ENCODE data around the gene MAMDC2.
A peak's percentile ranks its signal among the peaks of the same experiment; 100 is the strongest.

Gene MAMDC2

DNA sequence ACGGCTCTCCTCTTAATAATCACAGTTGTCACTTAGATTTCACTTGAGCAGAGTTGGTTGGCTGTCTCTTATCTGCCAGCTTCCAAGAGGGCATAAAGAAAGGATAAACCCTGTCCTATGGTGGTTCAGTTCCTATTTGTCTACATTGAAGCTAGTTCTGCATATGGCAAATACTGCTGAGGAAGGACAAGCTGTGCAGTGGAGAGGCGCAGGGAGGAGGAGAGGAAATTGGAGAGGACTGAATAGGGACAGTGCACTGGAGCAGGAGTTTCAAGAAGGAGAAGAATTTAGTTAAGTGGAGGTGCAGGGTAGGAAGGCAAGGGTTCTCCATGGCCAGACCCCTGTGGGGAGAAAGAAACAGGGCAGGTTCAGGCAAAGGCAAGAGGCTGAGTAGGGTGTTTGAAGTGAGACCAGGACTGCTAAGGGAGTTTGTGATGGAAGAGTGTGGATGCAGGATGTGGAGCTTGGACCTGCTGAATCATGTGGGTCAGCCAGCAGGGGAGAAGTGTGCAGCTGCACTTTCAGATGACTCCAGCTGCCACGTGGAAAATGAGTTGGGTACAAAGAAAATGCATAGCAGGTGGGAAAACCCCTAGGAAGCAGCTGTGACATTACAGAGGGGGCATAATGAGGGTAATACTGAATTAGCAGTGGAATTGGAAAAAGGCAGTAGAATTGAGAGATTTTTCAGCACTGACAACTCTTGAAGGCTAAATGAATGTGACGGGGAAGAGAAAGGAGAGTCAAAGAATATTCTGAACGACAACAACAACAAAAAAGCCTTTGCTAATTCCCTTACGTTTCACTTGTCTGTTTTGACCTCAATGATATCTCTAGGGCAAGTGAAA, 66.8 kb downstream of the MAMDC2 start:
- no peak for DNase-seq

- DNase-seq, result peak; percentile 59
These were observed 67.5 kb downstream of the MAMDC2 start for GRCh38 chr9:70111042-70111602.

DNA sequence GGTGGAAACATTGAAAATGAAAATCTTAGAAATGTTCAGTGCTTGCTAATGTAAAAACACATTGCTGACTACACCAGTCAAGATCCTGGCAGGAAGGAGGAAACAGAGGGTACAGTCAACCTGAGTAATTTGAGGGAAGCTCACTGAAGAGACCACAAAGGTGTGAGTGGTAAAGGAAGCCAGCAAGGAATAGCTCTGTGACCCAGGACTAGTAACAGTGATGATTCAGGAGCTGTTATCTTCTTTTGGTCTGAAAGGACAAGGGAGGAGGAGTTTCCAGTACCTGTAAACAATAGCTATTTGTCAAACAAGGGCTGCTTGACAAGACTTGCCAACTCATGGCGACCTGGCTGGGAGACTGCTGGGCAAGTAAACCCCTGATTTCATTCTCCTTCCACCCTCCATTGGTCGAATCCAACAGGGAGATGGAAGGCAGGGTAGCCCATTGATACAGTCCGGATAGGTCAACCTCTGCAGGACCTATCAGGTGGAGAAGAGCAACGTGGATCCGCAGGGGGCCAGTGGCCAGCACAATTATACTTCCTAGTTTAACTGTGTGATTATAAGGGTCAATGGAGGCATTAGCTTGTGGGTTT, 68.1 kb downstream of the MAMDC2 start:
- DNase-seq, result no peak

- no peak for DNase-seq
These were observed 69.3 kb downstream of the MAMDC2 start for GRCh38 chr9:70112981-70113380.

GRCh38 chr9:70113403-70114022, 69.9 kb downstream of the MAMDC2 start:
- DNase-seq, result no peak

GRCh38 chr9:70114898-70115297, 71.2 kb downstream of the MAMDC2 start:
- no peak for DNase-seq

DNA sequence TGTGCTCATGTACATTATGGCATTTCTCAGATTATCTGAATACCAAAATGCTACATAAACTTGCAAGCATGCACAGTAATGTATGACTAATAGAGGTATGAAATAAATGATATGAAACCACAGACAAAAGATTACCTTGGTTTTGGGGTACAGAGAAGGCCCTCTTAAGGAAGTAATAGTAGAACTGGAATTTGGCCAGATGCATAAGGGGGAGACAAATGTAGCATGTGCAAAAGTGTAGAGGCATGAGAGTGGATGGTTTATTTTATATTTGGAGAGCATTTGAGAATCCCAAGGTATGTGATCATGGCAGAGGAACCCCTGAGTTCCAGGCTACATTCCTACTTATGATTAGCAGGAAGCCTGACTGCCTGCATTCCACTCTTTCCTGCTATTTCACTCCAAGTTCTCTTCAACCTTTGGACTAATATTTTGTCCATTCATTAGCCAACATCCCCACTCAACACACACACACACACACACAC, 74.2 kb downstream of the MAMDC2 start:
- no peak for DNase-seq

GRCh38 chr9:70119786-70120185, 76.1 kb downstream of the MAMDC2 start:
- DNase-seq, result no peak

DNA sequence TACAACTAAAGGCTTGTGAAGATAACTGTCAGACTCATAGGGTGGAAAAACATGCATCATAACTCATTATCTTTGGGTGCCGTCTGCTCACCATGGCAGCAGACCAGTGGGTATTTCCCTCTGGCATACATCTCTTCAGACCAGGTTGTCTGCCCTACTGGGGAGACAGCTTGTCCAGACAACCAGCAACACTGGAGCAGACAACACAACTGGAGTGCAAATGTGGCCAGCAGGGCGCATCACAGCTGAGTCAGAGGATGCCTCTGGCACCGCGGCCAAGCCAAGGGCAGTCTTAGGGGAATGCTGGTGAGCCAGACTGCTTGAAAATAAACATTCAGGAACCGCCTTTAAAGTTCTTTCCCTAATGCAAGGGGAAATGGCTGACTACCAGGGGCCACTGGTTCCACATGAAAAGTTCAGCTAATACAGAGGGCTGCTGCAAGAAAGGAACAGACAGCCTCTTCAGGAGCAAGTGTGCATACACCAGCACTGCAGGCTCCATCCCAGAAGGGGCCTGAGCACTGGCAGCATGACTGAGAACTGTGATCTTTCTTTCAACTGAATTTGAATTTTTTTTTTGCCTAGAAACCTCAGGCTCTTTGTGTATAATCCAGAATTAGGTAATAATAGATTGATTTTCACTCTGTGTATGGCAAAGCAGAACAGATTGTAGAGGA, 77.3 kb downstream of the MAMDC2 start:
- DNase-seq, result no peak

- no peak for DNase-seq
These were observed 78.3 kb downstream of the MAMDC2 start for GRCh38 chr9:70121818-70122436.

DNA sequence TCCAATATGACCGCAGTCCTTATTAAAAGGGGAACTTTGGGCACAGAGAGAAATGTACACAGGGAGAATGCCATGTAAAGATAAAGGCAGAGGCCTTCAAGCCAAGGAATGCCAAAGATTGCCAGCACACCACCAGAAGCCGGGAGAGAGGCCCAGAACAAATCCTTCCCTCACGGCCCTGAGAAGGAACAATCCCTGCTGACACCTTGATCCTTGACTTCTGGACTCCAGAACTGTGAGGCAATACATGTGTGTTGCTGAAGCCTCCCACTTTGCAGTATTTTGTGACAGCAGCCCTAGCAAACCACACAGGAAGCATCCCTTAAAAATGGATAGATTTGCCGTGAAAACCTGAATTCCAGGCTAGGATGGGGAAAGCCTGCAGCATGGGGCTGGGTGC, 80.0 kb downstream of the MAMDC2 start:
- DNase-seq, result no peak

DNA sequence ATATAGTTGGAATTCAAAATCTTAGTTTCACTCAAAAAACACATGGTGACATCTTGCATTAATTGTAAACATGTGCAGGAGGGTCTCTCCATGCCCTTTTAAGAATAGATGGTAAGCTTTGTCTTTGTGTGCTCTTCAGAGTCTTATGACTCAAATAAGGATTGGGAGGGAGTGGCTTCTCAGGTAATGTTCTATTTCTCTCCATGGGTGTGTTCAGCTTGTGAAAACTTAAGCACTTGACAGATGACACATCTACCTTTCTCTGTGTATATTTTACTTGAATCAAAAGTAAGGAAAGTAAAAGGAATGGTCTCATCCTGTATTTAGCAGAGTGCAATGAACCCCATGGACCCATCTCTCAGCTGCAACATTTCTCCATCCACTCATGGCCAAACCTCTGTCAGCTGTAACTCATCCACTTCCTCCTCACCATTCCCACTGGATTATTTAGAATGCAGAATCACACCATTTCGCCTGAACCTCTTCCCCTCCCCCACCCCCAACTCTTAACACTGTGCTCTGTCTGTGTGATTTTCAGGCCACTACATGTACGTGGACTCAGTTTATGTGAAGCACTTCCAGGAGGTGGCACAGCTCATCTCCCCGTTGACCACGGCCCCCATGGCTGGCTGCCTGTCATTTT, 82.1 kb downstream of the MAMDC2 start:
- DNase-seq, result no peak

- no peak for DNase-seq
These were observed 83.4 kb downstream of the MAMDC2 start for GRCh38 chr9:70127036-70127435.

- no peak for DNase-seq
These were observed 84.1 kb downstream of the MAMDC2 start for GRCh38 chr9:70127540-70128416.

GRCh38 chr9:70130266-70130665, 86.6 kb downstream of the MAMDC2 start:
- no peak for DNase-seq

- no peak for DNase-seq
These were observed 87.6 kb downstream of the MAMDC2 start for GRCh38 chr9:70131296-70131695.

DNA sequence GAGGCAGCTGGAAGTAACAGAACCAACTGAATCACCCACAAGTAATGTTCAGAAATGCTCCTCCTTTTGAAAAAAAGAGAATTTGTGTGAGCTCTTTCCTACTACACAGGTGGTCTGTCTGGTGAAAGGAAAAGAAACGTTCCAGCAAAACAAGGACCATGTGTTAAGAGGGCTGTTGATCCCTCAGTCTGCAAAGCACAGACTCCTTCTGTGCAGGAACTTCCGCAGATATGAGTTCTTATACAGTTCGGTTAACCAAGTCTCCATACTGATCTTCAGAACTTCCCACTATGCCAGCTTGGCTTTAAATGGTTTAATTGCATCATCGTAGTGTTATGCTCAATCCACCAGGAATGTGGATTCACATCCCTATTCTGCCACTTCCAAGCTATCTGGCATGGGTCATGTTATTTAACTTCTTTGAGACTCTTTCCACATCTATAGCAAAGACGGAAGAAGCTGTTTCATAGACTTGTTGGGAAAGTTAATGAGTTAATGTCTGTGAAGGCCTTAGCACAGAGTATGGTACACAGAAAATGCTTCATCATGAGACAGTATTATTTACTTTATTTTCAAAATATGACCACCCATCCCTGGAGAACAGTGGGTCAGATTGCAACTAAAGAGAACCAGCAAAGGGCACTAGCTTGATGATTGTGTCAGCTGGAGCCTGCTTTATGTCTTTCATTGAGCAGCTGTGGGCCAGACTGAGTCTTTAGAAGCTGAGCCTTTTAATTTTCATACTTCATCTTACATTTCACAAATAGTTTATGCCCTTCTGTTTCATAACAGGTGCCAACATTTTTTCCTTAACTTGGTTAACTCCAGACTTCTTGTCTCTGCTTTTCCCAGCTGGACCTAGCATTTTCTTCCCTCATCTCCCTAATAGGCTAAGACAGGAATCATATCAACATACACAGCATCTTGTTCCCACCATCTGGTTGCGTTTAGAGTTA, 89.9 kb downstream of the MAMDC2 start:
- DNase-seq, result no peak

DNA sequence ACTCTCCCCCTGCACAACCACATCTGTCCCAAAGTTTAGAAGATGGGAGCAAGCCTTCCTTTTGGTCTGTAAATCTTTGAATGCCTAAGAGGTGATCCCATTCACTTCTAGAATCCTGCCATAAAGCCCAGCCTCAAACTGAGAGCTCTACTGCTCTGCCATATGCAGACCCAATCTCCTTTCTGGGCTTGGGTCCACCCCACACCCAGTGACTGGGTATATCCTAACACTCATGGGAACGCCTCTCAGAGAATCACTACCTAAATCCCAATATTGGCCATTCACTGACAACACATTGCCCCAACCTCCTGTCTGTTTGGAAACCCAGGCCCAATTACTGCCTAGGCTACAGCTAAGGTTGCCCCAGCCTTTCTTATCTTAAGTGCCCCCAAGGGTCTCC, 90.7 kb downstream of the MAMDC2 start:
- DNase-seq, result no peak

GRCh38 chr9:70135176-70135575, 91.5 kb downstream of the MAMDC2 start:
- no peak for DNase-seq

DNA sequence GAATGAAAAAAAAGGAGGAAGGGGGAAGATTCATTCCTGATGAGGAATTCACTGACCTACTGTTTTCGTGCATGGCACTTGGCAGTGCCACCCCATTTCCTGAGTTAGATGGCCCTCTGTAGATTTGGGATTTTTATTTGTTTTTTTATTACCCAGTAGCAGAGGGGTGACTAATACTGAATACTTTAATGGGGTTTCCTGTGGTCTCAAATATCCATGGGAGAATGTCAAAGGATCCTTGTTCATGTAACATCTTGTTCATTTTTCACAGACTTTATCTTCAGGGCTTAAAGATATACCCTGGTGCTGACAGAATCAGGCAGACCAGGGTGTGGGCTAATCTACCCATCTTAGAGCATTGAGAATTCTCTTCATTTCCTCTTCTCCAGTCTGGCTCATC, 93.0 kb downstream of the MAMDC2 start:
- no peak for DNase-seq
